GM12878 (cell line): Measurements from ENCODE around the gene SPATA18. TPM values are rescaled to one million over a fixed set of nuclear protein-coding genes. Genes with fewer than 3 reads are reported as not detected.

Experiments
- ATAC-seq: fragments of 200-7000 bp; cut with Tn5 transposase; 3 replicates; pipeline ENCODE4 v1.9.1; 2020; ENCODE audit warnings: mild to moderate bottlenecking, moderate library complexity
- BruUV-seq: library from RNA; stranded (reverse); fragments of 400-500 nt; replicated peaks from 2 replicates; lab custom pipeline; 2021; lab: Mats Ljungman, UMichigan
- CTCF ChIA-PET: fragments of 300-600 bp; sonication (Branson Sonifier 250); formaldehyde crosslinking; extraction: SDS; loops from one replicate; lab custom pipeline; 2021; ENCODE audit warnings: inconsistent platforms; lab: Yijun Ruan, JAX
- POLR2A ChIA-PET: fragments of 350-600 bp; formaldehyde crosslinking; extraction: SDS; loops from one replicate; lab custom pipeline; 2021; ENCODE audit warnings: inconsistent platforms; lab: Charles Lee
- RAD21 ChIA-PET: fragments of 300-600 bp; sonication (Branson Sonifier 250); formaldehyde crosslinking; loops from one replicate; lab custom pipeline; 2023; ENCODE audit warnings: antibody characterized with exemption; ENCODE audit not compliant: unreplicated experiment; lab: Charles Lee
- SMC1A ChIA-PET: fragments of 300-600 bp; sonication (Branson Sonifier 250); formaldehyde crosslinking; loops from one replicate; lab custom pipeline; 2023; ENCODE audit not compliant: unreplicated experiment, uncharacterized antibody; lab: Charles Lee
- DNase-seq: peaks from one replicate; pipeline ENCODE4 v3.0.0-alpha.2; 2011; ENCODE audit warnings: low read depth, low spot score
- FAIRE-seq: peaks from 3 replicates; lab custom pipeline; 2011; peaks lifted over from hg19 to GRCh38; lab: Jason Lieb, UNC
- H2AFZ ChIP-seq: 2 replicates; pipeline ENCODE4 v1.6.0; 2011; ENCODE audit warnings: low read depth, low read length, control low read depth; ENCODE audit not compliant: control insufficient read depth
- H3K27ac ChIP-seq: 2 replicates; pipeline ENCODE4 v1.5.1; 2011; ENCODE audit warnings: control low read depth; ENCODE audit not compliant: control insufficient read depth, insufficient read depth
- H3K27me3 ChIP-seq, 2 experiments: replicated peaks in 1 of 2; 2 replicates each; pipeline versions ENCODE4 v1.6.0 to v1.6.1; 2011; ENCODE audit warnings: low read length in 1 of 2; ENCODE audit not compliant: control insufficient read depth in 2 of 2, insufficient read depth in 2 of 2
- H3K36me3 ChIP-seq, 2 experiments: 2 replicates each; pipeline ENCODE4 v1.5.1; 2011; ENCODE audit warnings: low read length in 1 of 2; ENCODE audit not compliant: control insufficient read depth in 2 of 2, insufficient read depth in 2 of 2
- H3K4me1 ChIP-seq: 2 replicates; pipeline ENCODE4 v1.6.1; 2011; ENCODE audit warnings: mild to moderate bottlenecking, low read length, moderate library complexity, mixed read lengths; ENCODE audit not compliant: control insufficient read depth, insufficient read depth
- H3K4me2 ChIP-seq: 2 replicates; pipeline ENCODE4 v1.6.0; 2011; ENCODE audit warnings: control low read depth; ENCODE audit not compliant: control insufficient read depth, insufficient read depth
- H3K4me3 ChIP-seq: fragments of 200-600 bp; sonication (generic); 2 replicates; pipeline ENCODE4 v1.5.1; 2016
- H3K79me2 ChIP-seq: 2 replicates; pipeline ENCODE4 v1.6.0; 2011; ENCODE audit warnings: low read length; ENCODE audit not compliant: control insufficient read depth, insufficient read depth
- H3K9ac ChIP-seq: 2 replicates; pipeline ENCODE4 v1.8.0; 2011; ENCODE audit warnings: low read length, control low read depth, mixed read lengths; ENCODE audit not compliant: control insufficient read depth, insufficient read depth
- H3K9me3 ChIP-seq: replicated peaks from 3 replicates; pipeline ENCODE4 v1.5.1; 2011; ENCODE audit warnings: mild to moderate bottlenecking, low read length; ENCODE audit not compliant: control insufficient read depth, insufficient read depth
- H4K20me1 ChIP-seq: 2 replicates; pipeline ENCODE4 v1.6.0; 2011; ENCODE audit not compliant: control insufficient read depth, insufficient read depth
- BRCA1 ChIP-seq: IDR thresholded peaks from 2 replicates; pipeline ENCODE4 v1.6.1; 2011; ENCODE audit warnings: low read depth, low read length, improper control_type of control experiment
- ESRRA ChIP-seq: IDR thresholded peaks from 2 replicates; pipeline ENCODE4 v1.6.1; 2012; ENCODE audit warnings: mild to moderate bottlenecking, low read length, improper control_type of control experiment
- HDGF ChIP-seq: fragments of 450-650 bp; IDR thresholded peaks from 2 replicates; pipeline ENCODE4 v1.6.1; 2016; ENCODE audit warnings: antibody characterized with exemption
- KLF5 ChIP-seq: fragments of 450-650 bp; IDR thresholded peaks from 2 replicates; pipeline ENCODE4 v1.6.1; 2014; ENCODE audit warnings: mild to moderate bottlenecking; ENCODE audit not compliant: partially characterized antibody
- MAX ChIP-seq: IDR thresholded peaks from 2 replicates; pipeline ENCODE4 v1.6.1; 2012; ENCODE audit warnings: low read depth, low read length, improper control_type of control experiment
- MTA3 ChIP-seq: IDR thresholded peaks from 2 replicates; pipeline ENCODE4 v1.6.1; 2012; ENCODE audit warnings: low read length, inconsistent platforms, borderline replicate concordance
- SMAD5 ChIP-seq: IDR thresholded peaks from 2 replicates; pipeline ENCODE4 v1.6.1; 2016; ENCODE audit warnings: antibody characterized with exemption, low read depth
- SREBF1 ChIP-seq: IDR thresholded peaks from 2 replicates; pipeline ENCODE4 v1.6.1; 2012; ENCODE audit warnings: mild to moderate bottlenecking, low read length
- WRNIP1 ChIP-seq: IDR thresholded peaks from 2 replicates; pipeline ENCODE4 v1.6.1; 2011; ENCODE audit warnings: low read depth, low read length, improper control_type of control experiment, borderline replicate concordance
- WGBS: methylation state at CpG from one replicate; pipeline ENCODE4 v1.1.6; 2016; ENCODE audit warnings: low lambda C conversion rate; ENCODE audit not compliant: insufficient replicate concordance, insufficient coverage; ENCODE audit errors: missing lambda C conversion rate; 5-methylcytosine and 5-hydroxymethylcytosine counted together
- in situ Hi-C: fragments of 300-500 bp; cut with MboI; formaldehyde crosslinking; loops from 9 replicates; pipeline ENCODE4 v1.14.3; 2018; ENCODE audit warnings: mixed read lengths
- intact Hi-C: fragments of 100-400 bp; cut with micrococcal nuclease; formaldehyde crosslinking; loops from one replicate; pipeline ENCODE4 v1.14.2; 2022; ENCODE audit not compliant: unreplicated experiment
- polyA plus RNA-seq, 11 experiments: library from polyadenylated mRNA; depleted of rRNA in 4 of 11; unstranded in 6 of 11; stranded (reverse) in 5 of 11; fragments of >200 nt; fragmentation: Nextera tagmentation in 4 of 11; fragmentation: Illumina TruSeq in 1 of 11; extraction: Ambion mirVana in 4 of 11; extraction: Trizol in 1 of 11; gene quantifications; 1 replicate in 1 of 11; 2 replicates in 10 of 11; pipeline versions ENCODE4 v1.2.1 to v1.2.3, GENCODE V29; 2011 to 2016; ENCODE audit warnings: inconsistent platforms in 2 of 11, missing spikeins in 2 of 11, low read depth in 1 of 11
- total RNA-seq, 4 experiments: library from RNA; depleted of rRNA in 3 of 4; stranded (reverse); fragments of >200 nt in 3 of 4; fragmentation: Illumina TruSeq in 1 of 4; extraction: Trizol in 1 of 4; gene quantifications; 2 replicates each; pipeline versions ENCODE4 v1.2.1 to v1.2.3, GENCODE V29; 2013 to 2021
- TF ChIP-seq, protein P1 (sequence below): fragments of 450-650 bp; IDR thresholded peaks from 2 replicates; pipeline ENCODE4 v1.6.1; 2017; ENCODE audit warnings: mild to moderate bottlenecking, moderate library complexity
- TF ChIP-seq, protein P2 (sequence below): IDR thresholded peaks from 2 replicates; pipeline ENCODE4 v1.6.1; 2011; ENCODE audit warnings: low read depth, mild to moderate bottlenecking, low read length, moderate library complexity, borderline replicate concordance; ENCODE audit errors: extremely low read depth

SPATA18 gene
- total and polyA plus RNA-seq, 10 of the 15 experiments (the other 5 are each of a cell fraction or from before 2014, with no cell fraction given), result 0.39 to 4.5 (median 1.9) TPM

GRCh38 chr4:52116641-52117040 is 65.5 kb downstream of the SPATA18 start (continued):
- TF ChIP-seq, protein P1, sequence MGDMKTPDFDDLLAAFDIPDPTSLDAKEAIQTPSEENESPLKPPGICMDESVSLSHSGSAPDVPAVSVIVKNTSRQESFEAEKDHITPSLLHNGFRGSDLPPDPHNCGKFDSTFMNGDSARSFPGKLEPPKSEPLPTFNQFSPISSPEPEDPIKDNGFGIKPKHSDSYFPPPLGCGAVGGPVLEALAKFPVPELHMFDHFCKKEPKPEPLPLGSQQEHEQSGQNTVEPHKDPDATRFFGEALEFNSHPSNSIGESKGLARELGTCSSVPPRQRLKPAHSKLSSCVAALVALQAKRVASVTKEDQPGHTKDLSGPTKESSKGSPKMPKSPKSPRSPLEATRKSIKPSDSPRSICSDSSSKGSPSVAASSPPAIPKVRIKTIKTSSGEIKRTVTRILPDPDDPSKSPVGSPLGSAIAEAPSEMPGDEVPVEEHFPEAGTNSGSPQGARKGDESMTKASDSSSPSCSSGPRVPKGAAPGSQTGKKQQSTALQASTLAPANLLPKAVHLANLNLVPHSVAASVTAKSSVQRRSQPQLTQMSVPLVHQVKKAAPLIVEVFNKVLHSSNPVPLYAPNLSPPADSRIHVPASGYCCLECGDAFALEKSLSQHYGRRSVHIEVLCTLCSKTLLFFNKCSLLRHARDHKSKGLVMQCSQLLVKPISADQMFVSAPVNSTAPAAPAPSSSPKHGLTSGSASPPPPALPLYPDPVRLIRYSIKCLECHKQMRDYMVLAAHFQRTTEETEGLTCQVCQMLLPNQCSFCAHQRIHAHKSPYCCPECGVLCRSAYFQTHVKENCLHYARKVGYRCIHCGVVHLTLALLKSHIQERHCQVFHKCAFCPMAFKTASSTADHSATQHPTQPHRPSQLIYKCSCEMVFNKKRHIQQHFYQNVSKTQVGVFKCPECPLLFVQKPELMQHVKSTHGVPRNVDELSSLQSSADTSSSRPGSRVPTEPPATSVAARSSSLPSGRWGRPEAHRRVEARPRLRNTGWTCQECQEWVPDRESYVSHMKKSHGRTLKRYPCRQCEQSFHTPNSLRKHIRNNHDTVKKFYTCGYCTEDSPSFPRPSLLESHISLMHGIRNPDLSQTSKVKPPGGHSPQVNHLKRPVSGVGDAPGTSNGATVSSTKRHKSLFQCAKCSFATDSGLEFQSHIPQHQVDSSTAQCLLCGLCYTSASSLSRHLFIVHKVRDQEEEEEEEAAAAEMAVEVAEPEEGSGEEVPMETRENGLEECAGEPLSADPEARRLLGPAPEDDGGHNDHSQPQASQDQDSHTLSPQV, result no peak

DNA sequence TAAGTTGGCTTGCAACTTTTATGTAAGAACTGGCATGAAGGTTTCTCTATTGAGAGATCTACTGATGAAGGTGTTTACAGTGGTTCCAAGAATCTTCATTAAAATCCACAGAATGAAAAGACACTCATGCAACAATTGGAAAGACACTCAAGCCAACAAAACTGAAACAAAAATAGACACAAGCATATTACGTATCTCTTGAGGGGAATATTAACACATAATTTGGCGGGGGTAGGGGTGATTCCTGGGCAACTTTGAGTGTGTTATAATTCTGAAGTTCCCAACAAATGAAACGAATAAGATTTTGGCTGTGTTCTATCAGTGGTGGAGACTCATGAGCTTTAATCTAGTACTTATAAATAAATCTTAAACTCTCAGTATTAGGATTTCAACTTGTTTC is 75.1 kb downstream of the SPATA18 start:
- in situ Hi-C loops (no loop called here), intact Hi-C loops (no loop called here)
- ChIA-PET RAD21 (no interaction called here), POLR2A (no interaction called here), SMC1A (no interaction called here), CTCF (no interaction called here)
- Histone ChIP-seq H4K20me1 (no peaks in the 10 kb centered on the region), H3K9ac (no peak overlapping the region), H2AFZ (no peak overlapping the region), H3K4me1 (no peaks in the 10 kb centered on the region), H3K79me2 (no peaks in the 10 kb centered on the region), H3K4me2 (no peak overlapping the region), H3K27ac (no peak overlapping the region), H3K9me3 (no peaks in the 10 kb centered on the region), H3K36me3 (no peaks in the 10 kb centered on the region), H3K4me3 (no peak overlapping the region), H3K27me3 (no peaks in the 10 kb centered on the region; a peak in 1 of 4 replicates)
- TF ChIP-seq BRCA1 (no peak), MAX (no peak), SMAD5 (no peak), KLF5 (no peak), HDGF (no peak), MTA3 (no peak), SREBF1 (no peak), WRNIP1 (no peak), ESRRA (no peak)
- TF ChIP-seq, protein P2, sequence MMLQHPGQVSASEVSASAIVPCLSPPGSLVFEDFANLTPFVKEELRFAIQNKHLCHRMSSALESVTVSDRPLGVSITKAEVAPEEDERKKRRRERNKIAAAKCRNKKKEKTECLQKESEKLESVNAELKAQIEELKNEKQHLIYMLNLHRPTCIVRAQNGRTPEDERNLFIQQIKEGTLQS, result no peak
- TF ChIP-seq, protein P1, result no peak
- BruUV-seq, result no TSS peak
- DNase-seq, result no peak
- no peak for FAIRE-seq
- no peak for ATAC-seq
- 30% methylated on average over 3 of the region's 3 CpGs for WGBS
